GM19438 (cell line): Measurements from ENCODE around the gene CENATAC.
"Not testable (repeated sequence)": the region's sequence is repeated elsewhere in the genome, so short reads cannot be mapped to it uniquely, and the experiment has no call there.

ENCODE experiments used
- ATAC-seq: cut with Tn5 transposase; IDR thresholded peaks from one replicate; pipeline ENCODE4 v1.9.1; 2021; ENCODE audit warnings: low read depth; ENCODE audit not compliant: unreplicated experiment

Gene CENATAC

GRCh38 chr11:119051440-119052162, 53.7 kb downstream of the CENATAC start:
- no peak for ATAC-seq

- ATAC-seq: no peak
Observed at GRCh38 chr11:119052163-119052814, 54.4 kb downstream of the CENATAC start.

- no peak for ATAC-seq
Observed at GRCh38 chr11:119054418-119054817, 56.5 kb downstream of the CENATAC start.

DNA sequence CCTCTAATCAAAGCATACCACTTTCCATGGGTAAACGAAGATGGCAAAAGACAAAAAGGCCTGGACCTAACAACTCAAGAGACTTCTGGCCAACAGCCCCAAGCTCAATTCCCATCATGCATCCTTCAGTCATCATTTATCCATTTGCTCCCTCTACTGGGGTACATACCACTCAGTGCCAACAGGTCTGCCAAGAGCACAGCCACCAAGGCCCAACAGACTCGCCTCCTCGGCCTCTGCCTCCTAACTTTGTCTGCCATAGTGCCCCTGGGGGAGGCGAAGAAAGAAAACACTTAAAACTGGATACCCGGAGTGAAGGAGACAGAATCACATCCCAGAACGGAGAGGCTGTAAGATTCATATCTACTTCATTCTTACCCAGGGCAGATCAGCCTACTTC, 58.0 kb downstream of the CENATAC start:
- ATAC-seq: no peak

DNA sequence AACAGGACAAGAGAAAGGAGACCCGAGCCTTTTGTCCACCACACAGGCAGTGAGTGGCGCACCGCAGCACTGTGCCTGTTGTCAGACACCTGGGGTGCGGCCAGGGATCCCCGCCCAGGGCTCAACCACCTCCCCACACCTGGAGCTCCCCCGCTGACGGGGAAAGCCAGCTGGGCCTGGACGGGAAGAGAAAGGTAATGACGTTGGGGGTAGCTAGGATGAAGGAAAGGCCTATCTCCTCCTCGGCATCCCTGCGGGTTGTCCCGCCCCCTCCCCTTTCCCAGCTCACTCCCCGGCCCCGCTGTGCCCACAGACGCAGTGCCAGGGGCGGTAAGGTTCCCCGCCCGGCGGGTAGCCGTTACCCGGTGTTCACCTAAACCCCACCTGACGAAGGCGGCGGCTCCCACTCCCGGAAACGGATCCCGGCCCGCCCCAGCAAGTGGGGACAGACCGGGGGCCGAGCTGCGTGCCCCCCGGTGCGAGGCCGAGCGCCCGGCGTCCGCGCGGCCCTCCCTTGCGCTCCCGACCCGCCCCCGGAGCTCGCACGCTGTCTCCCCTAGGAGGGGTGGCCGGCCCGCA, 58.6 kb downstream of the CENATAC start:
- peak; percentile 3 for ATAC-seq

DNA sequence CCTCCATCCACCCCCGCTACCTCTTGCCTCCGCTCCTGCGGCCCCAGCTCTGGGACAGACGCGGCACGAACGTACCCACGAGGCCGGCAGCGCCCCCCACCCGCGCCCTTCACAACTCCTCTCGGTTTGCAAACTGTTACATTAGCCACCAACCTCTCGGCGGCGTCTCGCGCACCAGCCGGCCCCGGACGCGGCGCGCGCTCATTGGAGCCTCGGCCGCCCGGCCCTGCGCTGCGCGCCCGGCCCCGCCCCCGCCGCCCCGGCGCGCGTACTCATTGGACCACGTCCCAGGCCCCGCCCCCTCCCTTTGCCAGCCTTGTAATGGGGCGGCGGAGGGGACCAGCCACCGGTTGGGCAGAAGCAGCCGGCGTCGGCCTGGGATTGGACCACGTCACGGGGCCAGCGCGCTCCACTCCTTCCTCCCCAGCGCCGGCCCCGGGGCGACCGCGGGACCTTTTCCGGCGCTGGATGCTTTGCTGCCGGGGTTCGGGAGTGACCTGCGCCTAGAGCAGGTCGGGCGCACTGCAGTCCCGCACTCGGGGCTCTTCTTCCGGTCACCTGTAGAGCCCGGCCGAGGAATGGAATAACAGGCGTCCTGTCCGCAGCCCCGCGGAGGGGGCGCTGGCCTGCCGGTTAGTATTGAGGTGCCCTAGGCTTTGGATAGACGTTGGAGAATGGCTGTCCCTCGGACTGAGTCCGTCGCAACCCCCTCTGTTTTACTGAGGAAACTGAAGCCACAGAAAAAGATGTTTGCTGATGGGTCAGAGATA, 59.2 kb downstream of the CENATAC start, which contains the start of gene HYOU1:
Gene HYOU1 (minus strand): TSS at position 206 of the 770 bp plus-strand sequence. CDS start 1,045 bp downstream, outside the sequence.
- ATAC-seq: peak; percentile 88

DNA sequence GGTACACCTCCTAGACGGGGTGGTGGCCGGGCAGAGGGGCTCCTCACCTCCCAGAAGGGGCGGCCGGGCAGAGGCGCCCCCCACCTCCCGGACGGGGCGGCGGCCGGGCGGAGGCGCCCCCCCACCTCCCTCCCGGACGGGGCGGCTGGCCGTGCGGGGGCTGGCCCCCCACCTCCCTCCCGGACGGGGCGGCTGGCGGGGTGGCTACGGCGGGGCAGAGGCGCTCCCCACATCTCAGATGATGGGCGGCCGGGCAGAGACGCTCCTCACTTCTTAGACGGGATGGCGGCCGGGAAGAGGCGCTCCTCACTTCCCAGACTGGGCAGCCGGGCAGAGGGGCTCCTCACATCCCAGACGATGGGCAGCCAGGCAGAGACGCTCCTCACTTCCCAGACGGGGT, 61.2 kb downstream of the CENATAC start:
- ATAC-seq: not testable (repeated sequence)

DNA sequence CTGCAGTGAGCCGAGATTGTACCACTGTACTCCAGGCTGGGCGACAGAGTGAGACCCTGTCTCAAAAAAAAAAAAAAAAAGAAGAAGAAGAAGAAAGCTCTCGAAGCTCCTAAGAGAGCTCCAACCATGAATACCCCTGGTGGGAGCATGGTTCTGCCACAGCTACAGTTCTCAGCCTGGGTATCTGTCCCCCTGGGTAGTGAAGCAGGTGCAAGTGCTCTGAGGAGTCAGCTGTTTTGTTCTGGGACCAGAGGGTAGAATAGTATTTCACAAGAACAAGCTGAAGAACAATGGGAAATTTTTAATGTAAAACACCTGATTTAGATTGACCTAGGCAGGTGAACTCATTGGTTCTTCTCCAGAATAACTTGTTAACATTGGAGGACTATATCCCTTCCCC, 63.3 kb downstream of the CENATAC start:
- ATAC-seq: no peak

DNA sequence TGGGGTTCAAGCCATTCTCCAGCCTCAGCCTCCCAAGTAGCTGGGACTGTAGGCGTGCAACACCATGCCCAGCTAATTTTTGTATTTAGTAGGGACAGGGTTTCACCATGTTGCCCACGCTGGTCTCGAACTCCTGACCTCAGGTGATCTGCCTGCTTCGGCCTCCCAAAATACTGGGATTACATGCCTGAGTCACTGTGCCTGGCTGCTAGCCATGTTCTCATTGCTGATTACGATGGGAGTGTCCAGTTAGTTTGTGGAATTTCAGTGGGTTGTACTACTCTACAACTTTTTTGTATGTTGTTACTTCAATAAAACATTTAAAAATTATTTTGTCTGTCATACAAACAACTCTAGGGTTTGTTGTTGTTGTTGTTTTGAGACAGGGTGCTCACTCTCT, 64.8 kb downstream of the CENATAC start:
- ATAC-seq: no peak

GRCh38 chr11:119065369-119065768, 67.4 kb downstream of the CENATAC start:
- no peak for ATAC-seq
